GM12872 (cell line): ENCODE data around the gene LRP1B.

Experiments
- TF ChIP-seq, protein P1 (sequence below): IDR thresholded peaks from 3 replicates; pipeline ENCODE4 v1.5.1; 2011; ENCODE audit warnings: low read depth, mild to moderate bottlenecking, low read length, moderate library complexity; ENCODE audit not compliant: insufficient read depth

Gene LRP1B

DNA sequence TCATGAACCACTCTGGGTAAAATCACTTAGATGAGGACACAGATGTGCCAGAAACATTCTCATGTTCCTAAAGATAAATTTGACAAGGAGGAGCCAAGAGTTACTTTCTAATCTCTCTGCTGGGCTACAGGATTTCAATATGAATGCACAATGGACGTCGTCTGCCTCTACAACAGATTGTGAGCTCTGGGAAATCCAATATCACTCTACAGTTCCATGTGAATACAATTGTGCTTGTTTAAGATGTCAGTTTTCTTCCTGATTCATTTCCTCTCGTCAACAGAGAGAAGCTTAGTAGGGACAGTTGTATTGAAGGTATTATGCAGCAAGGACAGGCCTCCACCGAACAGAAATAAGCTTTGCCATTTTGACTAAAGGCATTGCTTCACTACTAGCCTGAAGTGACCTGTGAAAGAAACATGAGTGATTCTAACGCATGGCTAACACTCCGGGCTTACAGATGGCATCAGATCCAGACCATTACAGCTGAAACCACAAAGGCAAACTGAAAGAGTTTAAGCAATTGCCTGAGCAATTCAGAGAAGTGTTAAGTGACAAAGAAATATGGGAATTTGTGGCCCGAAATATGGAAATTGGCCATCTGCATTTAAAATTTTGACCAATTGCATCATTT lies 1591.5 kb downstream of the LRP1B start:
- TF ChIP-seq, protein P1, sequence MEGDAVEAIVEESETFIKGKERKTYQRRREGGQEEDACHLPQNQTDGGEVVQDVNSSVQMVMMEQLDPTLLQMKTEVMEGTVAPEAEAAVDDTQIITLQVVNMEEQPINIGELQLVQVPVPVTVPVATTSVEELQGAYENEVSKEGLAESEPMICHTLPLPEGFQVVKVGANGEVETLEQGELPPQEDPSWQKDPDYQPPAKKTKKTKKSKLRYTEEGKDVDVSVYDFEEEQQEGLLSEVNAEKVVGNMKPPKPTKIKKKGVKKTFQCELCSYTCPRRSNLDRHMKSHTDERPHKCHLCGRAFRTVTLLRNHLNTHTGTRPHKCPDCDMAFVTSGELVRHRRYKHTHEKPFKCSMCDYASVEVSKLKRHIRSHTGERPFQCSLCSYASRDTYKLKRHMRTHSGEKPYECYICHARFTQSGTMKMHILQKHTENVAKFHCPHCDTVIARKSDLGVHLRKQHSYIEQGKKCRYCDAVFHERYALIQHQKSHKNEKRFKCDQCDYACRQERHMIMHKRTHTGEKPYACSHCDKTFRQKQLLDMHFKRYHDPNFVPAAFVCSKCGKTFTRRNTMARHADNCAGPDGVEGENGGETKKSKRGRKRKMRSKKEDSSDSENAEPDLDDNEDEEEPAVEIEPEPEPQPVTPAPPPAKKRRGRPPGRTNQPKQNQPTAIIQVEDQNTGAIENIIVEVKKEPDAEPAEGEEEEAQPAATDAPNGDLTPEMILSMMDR, result no peak

DNA sequence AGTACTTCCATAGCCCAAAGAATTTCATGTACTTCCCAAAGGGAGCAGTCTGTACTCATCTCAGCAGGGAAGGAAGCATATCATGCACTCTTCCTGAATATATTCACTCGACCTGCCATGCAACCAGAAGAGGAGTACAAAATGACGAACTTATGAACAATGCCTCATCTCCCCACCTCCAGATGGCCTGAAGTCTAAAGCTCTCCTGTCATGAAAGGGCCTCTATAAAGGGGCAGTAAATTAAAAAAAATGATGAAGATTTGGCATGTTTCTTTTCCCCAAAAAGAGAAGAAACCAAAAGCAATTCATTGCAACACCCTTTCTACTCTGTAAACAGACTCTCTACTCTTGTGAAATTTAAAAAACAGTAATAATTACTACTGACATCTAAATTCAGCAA lies 1601.1 kb downstream of the LRP1B start:
- TF ChIP-seq, protein P1, result no peak

DNA sequence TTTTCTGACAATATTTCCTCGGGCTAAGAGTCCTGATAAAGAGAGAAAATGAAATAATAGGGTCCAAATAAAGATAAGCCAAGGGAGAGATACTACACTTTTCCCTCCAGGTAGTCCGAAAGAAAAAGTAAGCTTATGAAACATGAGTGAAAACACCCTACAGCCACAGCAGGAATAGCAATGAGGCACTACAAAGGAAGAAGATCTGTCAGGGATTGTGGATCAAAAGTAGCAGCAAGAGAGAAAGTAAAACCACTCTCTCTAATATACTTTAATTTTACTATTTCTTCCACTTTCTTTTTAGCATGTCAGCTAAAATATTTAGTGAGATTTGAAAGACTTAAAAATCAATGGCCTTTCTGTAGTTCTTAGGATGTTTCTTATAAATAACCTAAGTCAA lies 1601.8 kb downstream of the LRP1B start:
- TF ChIP-seq, protein P1, result no peak

DNA sequence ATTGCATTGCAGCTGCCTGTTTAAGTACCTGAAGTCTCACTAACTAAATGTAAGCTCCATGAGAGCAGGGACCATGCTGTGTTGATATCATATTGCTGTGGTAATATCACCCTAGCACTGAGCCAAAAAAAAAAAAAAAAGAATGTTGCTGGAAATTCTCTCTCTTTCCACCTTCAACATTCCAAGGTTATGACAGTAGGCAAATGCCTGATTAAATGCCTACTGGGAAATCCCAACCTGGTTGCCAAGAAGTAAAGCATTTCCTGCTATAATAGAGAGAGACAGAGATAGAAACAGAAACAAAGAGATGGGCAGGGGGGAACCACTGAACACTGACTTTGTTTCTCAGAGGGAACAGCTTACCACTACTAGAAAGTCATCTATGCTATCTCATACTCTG lies 1604.2 kb downstream of the LRP1B start:
- TF ChIP-seq, protein P1, result no peak

DNA sequence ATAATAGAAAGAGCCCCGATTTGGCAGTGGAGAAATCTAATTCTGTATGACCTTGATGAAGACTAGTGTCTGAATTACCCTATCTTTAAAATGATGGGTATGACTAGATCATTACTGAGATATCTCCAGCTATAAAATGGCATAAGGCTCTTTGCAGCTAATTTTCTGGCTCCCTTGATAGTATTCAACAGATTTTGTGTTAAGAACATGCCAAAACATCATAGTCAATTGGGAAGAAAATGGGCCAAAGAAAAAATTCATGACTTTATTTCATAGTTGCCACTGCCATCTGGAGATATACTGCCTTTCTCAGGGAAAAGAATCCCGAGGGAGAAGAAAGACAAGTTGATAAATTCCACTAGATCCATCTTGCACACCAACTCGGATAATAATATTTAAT lies 1618.7 kb downstream of the LRP1B start:
- TF ChIP-seq, protein P1, result no peak

DNA sequence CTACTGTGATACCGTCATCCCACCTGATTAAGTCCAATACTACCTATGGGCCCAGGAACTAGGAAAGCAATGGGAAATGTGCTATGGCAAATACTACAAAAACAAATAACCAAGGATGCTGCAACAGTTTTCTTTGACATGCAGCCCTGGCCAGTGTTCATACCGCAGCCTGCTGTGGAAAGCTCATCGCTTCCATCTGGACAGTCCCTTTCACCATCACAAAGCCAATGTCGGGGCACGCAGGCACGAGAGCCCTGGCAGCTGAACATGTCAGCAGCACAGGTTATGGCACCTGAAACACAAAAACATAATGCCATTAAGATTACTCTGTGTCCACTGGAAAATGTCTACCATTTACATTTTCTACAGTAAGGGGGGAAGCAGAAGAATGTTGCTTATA lies 1621.1 kb downstream of the LRP1B start:
- TF ChIP-seq, protein P1, result no peak

DNA sequence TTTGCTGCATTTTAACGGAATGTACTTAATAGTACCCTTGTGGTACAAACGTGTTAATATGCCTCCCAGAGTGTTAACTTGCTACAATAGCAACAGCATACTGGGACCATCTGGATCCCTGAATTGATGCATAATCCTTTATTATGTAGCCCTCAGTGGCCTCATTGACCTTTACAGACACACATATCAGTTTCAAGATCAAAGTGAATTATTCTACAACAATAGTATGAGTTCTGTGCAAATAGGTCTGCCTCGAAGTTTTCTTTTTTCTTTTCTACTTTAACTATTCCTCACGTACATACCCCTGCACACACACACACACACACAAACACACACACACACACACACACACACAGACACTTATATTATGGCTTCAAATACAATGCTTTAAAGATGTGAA lies 1622.1 kb downstream of the LRP1B start:
- TF ChIP-seq, protein P1, result no peak

DNA sequence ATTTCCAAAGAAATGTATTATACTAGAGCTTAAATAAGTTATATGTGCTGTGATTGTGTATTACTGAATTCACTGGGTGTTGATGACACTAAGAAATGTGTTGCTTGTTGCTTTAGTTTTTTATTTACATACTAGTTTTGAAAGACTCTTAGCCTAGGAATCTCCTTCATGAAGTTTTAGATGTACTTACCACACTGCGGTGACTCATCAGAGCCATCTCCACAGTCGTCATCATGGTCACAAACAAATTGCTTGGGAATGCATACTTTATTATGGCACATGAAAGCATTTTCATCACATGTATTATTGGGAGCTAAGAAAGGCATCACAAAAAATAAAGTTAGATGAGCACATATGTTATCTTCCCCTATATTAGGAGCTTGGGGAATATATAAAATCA lies 1624.2 kb downstream of the LRP1B start:
- TF ChIP-seq, protein P1, result no peak
